Spinal cord (tissue), 10 donors: ENCODE measurements around the gene PPP3R1. TPM values are rescaled to one million over a fixed set of nuclear protein-coding genes. Genes with fewer than 3 reads are reported as not detected.
A peak's percentile ranks its signal among the peaks of the same experiment; 100 is the strongest.

Source experiments
- DNase-seq, 6 donors: peaks; one replicate each; pipeline versions ENCODE4 v3.0.0 to v3.0.0-alpha.2; 2013 to 2015; ENCODE audit warnings: low spot score in 6 of 6, low read depth in 4 of 6
- H3K27ac ChIP-seq: one replicate; pipeline ENCODE4 v1.5.1; 2013; ENCODE audit warnings: low read depth, low read length, control low read depth
- H3K27me3 ChIP-seq: one replicate; pipeline ENCODE4 v1.6.1; 2013; ENCODE audit warnings: low read length; ENCODE audit not compliant: control insufficient read depth, insufficient read depth
- H3K36me3 ChIP-seq: one replicate; pipeline ENCODE4 v1.6.1; 2013; ENCODE audit warnings: low read length; ENCODE audit not compliant: control insufficient read depth, insufficient read depth
- H3K4me1 ChIP-seq: one replicate; pipeline ENCODE4 v1.6.1; 2013; ENCODE audit warnings: low read length; ENCODE audit not compliant: control insufficient read depth, insufficient read depth
- H3K4me3 ChIP-seq: one replicate; pipeline ENCODE4 v1.5.1; 2013; ENCODE audit warnings: low read depth, low read length, control low read depth
- H3K9me3 ChIP-seq: one replicate; pipeline ENCODE4 v1.6.1; 2013; ENCODE audit warnings: low read length; ENCODE audit not compliant: control insufficient read depth, insufficient read depth
- WGBS: methylation state at CpG from one replicate; pipeline ENCODE4 v1.1.5; 2013; ENCODE audit warnings: missing lambda C conversion rate; ENCODE audit not compliant: insufficient coverage; 5-methylcytosine and 5-hydroxymethylcytosine counted together
- polyA plus RNA-seq, 2 donors: library from polyadenylated mRNA; unstranded; fragments of 120-200 nt; gene quantifications; one replicate each; pipeline ENCODE4 v1.2.1, GENCODE V29; 2013; ENCODE audit not compliant: insufficient read length in 2 of 2
- total RNA-seq, 2 donors: library from RNA; depleted of rRNA in 1 of 2; stranded (reverse); fragments of 120-200 nt in 1 of 2; fragments of >200 nt in 1 of 2; gene quantifications; one replicate each; pipeline versions ENCODE4 v1.2.3 to v1.2.4, GENCODE V29; 2013 to 2014
- donor health status: healthy.

PPP3R1 gene
- total and polyA plus RNA-seq, 4 donors: 23.8 to 170 (median 147) TPM

GRCh38 chr2:68169308-68169707 lies 83.0 kb downstream of the PPP3R1 start:
- Histone ChIP-seq H3K36me3 (peaks cover 22% of the 10 kb centered on the region), H3K27me3 (no peaks in the 10 kb centered on the region), H3K27ac (no peak overlapping the region), H3K9me3 (no peaks in the 10 kb centered on the region), H3K4me3 (no peak overlapping the region), H3K4me1 (no peaks in the 10 kb centered on the region)
- no peak for DNase-seq
- 100% methylated on average over 1 of the region's 4 CpGs for WGBS

GRCh38 chr2:68167186-68167585 lies 85.1 kb downstream of the PPP3R1 start:
- WGBS: 83% methylated on average over 2 of the region's 3 CpGs
- Histone ChIP-seq H3K9me3 (no peaks in the 10 kb centered on the region), H3K4me1 (no peaks in the 10 kb centered on the region), H3K4me3 (no peak overlapping the region), H3K36me3 (peaks cover 20% of the 10 kb centered on the region), H3K27me3 (no peaks in the 10 kb centered on the region), H3K27ac (no peak overlapping the region)
- DNase-seq: no peak

- DNase-seq: no peak
- no peak overlapping the region for H3K4me3 ChIP-seq
- no peaks in the 10 kb centered on the region for H3K4me1 ChIP-seq
- H3K36me3 ChIP-seq: peaks cover 16% of the 10 kb centered on the region
- WGBS: no CpG with 5 or more reads among the region's 1 CpG
- H3K9me3 ChIP-seq: no peaks in the 10 kb centered on the region
- H3K27me3 ChIP-seq: no peaks in the 10 kb centered on the region
- no peak overlapping the region for H3K27ac ChIP-seq
Measured at GRCh38 chr2:68163641-68164040, 88.7 kb downstream of the PPP3R1 start.

- no peaks in the 10 kb centered on the region for H3K9me3 ChIP-seq
- H3K27me3 ChIP-seq: no peaks in the 10 kb centered on the region
- peak overlapping the region; percentile 96 for H3K4me3 ChIP-seq
- peaks cover 9% of the 10 kb centered on the region for H3K36me3 ChIP-seq
- H3K4me1 ChIP-seq: no peaks in the 10 kb centered on the region
- peak overlapping the region; percentile 97 for H3K27ac ChIP-seq
- 0% methylated on average over 4 of the region's 7 CpGs for WGBS
- DNase-seq: no peak
Measured at GRCh38 chr2:68158134-68158447, 94.2 kb downstream of the PPP3R1 start.

- DNase-seq: peak; percentile 94 to 99 (median 96)
- H3K27me3 ChIP-seq: no peaks in the 10 kb centered on the region
- H3K9me3 ChIP-seq: no peaks in the 10 kb centered on the region
- WGBS: 0% methylated on average over 36 of the region's 44 CpGs
- no peaks in the 10 kb centered on the region for H3K4me1 ChIP-seq
- H3K36me3 ChIP-seq: peaks cover 9% of the 10 kb centered on the region
- peak within 1 kb of the TSS; percentile 96 for H3K4me3 ChIP-seq
- H3K27ac ChIP-seq: peak within 1 kb of the TSS; percentile 97
Measured at GRCh38 chr2:68157402-68158133, 94.8 kb downstream of the PPP3R1 start, which contains the start of gene PNO1. PNO1 (plus strand) TSS chr2:68157888; CDS start chr2:68157935, 47 bp downstream.

GRCh38 chr2:68157002-68157401 lies 95.3 kb downstream of the PPP3R1 start:
- Histone ChIP-seq H3K36me3 (peaks cover 7% of the 10 kb centered on the region), H3K27me3 (no peaks in the 10 kb centered on the region), H3K9me3 (no peaks in the 10 kb centered on the region), H3K4me3 (peak overlapping the region; percentile 96), H3K4me1 (no peaks in the 10 kb centered on the region), H3K27ac (peak overlapping the region; percentile 97)
- DNase-seq: no peak
- WGBS: 2% methylated on average over 28 of the region's 28 CpGs

GRCh38 chr2:68156419-68156818 lies 95.9 kb downstream of the PPP3R1 start:
- 70% methylated on average over 1 of the region's 3 CpGs for WGBS
- Histone ChIP-seq H3K27ac (peak overlapping the region; percentile 97), H3K4me3 (peak overlapping the region; percentile 96), H3K4me1 (no peaks in the 10 kb centered on the region), H3K9me3 (no peaks in the 10 kb centered on the region), H3K27me3 (no peaks in the 10 kb centered on the region), H3K36me3 (peaks cover 2% of the 10 kb centered on the region)
- DNase-seq: no peak

GRCh38 chr2:68155618-68156017 lies 96.7 kb downstream of the PPP3R1 start:
- H3K4me1 ChIP-seq: no peaks in the 10 kb centered on the region

GRCh38 chr2:68152681-68153347 lies 99.5 kb downstream of the PPP3R1 start:
- Histone ChIP-seq H3K27me3 (no peaks in the 10 kb centered on the region), H3K9me3 (no peaks in the 10 kb centered on the region), H3K27ac (no peak overlapping the region), H3K4me3 (no peak overlapping the region), H3K36me3 (no peaks in the 10 kb centered on the region), H3K4me1 (no peaks in the 10 kb centered on the region)
- no CpG with 5 or more reads among the region's 3 CpGs for WGBS
- DNase-seq: no peak

More at GRCh38 chr2:68155618-68156017, 96.7 kb downstream of the PPP3R1 start:
- no peak overlapping the region for H3K27ac ChIP-seq
- WGBS: 90% methylated on average over 2 of the region's 7 CpGs
- DNase-seq: no peak
- H3K27me3 ChIP-seq: no peaks in the 10 kb centered on the region
- H3K9me3 ChIP-seq: no peaks in the 10 kb centered on the region
- H3K4me3 ChIP-seq: no peak overlapping the region
- peaks cover 2% of the 10 kb centered on the region for H3K36me3 ChIP-seq

- DNase-seq: no peak
- Histone ChIP-seq H3K4me3 (no peak overlapping the region), H3K4me1 (no peaks in the 10 kb centered on the region), H3K9me3 (no peaks in the 10 kb centered on the region), H3K36me3 (no peaks in the 10 kb centered on the region), H3K27me3 (no peaks in the 10 kb centered on the region), H3K27ac (no peak overlapping the region)
Measured at GRCh38 chr2:68151037-68151436, 101.3 kb downstream of the PPP3R1 start.
